ENCODE results near the gene SORCS3.

Gene SORCS3

DNA sequence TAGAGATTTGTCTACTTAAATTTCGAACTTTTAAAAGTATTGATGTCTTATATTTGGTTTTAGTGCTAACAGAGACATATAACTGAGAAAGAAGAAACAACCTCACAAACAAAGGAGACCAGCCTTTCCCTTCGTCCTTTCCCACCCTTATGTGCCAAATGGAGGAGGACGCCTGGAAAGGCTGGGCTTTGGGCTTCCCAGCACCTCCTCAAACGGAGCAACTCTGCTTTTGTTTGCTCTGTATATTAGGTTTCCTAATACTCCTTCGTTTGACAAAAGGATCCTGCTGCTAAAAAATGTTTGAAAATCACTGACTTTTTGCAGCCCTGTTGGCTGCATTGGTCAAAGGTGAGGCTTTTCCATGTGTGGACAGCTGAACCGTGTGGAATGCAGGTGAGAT lies 471.8 kb downstream of the SORCS3 start:
- no peak for DNase-seq

DNA sequence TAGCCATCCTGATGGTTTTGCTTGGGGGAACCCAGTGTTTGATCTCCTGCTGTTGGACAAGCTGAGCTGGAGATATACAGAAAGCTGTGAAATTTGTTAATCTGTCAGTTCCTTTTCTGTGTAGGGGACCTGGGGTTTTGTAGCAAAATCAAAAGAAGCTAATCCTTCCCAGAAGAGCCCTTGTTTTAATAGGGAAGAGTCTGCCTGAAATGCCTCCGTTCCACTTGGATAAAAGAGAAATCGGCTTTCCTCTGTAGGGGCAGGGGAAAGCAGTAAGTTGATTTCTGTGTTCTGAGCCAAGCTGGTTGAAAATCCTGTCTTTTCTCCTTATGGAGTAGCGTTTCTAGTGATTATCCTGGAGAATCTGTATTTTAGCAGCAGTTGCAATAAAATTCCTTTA lies 472.6 kb downstream of the SORCS3 start:
- no peak for DNase-seq

DNA sequence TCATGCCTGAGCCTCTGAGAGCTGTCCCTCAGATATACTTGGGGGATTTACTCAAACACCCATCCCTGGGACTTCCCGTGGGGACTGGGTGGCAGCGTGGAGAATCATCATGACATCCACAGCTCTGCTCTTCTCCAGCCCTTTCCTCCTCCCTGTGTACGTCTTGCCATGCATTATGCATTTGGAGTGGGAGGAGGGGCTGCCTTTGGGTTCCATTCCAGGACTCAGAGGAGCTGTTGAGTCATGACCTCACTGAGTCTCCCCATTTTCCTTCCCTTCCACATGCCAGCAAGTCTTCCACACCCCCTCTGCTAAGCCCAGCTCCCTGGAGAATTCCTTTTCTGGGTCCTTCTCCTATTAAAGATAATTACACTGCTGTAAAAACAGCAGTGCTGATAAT lies 480.7 kb downstream of the SORCS3 start:
- no peak for DNase-seq

DNA sequence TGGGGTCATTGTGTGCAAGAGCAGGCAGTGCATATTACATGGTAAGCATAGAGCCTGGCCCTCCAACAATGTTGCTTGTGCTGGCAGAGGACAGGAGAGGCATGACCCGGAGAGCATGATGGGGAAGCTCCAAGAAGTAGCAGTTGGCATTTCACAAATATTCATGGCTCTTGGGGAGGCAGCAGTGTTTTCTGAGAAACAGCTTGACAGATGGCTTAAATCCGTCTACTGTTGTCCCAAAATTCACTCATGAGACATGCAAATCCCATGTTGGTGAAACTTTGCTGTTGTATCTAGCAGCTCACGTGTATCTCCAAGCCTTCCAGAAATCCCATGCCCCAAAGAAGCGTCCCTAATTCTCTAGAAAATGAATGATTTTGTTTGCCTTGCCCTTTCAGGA lies 487.0 kb downstream of the SORCS3 start:
- no peak for DNase-seq

DNA sequence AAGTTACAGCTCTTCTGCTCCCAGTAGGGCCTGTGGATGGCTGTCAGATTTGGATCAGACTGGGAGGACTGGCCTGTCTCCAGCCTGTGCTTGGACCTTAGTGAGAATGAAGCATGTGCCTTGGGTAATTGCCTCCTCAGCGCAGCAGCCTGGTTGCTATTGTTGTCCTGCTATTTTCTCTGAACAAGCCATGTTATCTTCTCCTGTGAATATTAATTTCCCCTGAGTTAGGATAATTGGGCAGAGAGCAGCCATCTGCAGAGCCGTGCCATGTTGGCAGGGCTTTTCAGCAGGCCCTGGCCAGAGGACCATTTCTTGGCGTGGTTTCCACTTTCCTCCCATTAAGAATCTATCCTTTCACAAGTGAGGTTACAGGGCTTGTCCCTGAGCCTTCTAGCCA lies 497.3 kb downstream of the SORCS3 start:
- no peak for DNase-seq

DNA sequence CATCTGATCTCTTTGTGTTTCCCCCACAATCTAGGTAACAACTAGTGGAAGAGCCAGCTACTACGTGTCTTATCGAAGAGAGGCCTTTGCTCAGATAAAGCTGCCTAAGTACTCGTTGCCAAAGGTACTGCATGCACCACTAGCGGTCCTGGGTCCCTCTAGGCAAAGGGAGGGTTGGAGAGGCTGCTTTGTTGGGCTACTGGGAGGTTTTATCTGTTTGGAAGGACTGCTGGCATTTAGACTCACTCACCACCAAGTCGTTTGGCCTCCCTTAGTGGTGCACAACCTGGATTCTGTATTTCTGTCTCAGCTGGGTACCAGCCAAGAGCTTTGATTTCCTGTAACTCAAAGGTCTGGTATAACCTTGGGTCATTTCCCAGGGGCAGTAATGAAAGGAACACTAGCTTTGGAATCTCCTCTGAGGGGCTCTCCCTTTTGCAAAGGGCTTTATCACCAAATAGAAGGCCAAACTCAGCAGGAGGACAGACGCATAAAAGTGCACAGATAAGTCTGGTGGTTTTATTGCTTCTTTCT lies 498.3 kb downstream of the SORCS3 start:
- DNase-seq = no peak

DNA sequence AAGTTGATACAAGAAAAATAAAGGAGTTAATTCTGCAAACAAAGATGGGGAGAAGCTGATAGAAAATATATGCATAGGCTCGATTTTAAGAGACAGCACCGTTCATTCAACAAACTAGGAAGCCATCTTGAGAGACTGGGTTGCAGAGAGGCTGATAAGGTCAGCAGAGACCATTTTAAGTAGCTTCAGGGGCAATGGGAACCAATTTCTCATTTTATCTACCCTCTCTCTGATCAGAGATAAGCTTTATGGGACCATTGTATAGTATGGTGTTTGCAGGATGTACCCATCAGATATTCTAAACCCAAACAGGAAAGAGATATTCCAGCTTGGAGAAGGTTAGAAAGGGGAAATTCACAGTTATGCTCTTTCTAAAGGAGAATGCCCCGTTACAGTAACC lies 499.5 kb downstream of the SORCS3 start:
- no peak for DNase-seq

DNA sequence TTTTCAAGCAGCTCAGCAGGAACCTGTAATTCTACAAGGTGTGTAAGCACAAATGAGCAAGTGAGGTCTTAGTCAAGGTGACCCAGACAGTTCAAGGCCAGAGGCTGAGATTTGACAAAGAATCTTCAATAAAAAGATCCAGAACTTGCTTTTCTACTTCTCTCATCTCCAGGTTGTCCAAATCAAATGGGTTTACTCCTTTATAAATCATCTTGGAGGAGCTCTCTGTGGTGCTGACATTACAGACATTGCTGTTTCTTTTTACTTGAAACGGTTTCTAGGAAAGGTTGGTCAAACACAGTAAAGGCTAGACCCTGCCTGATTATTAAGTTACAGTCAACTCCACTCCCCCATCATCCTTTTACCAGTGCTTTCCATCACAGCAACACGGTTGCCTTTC lies 504.6 kb downstream of the SORCS3 start:
- DNase-seq = no peak

DNA sequence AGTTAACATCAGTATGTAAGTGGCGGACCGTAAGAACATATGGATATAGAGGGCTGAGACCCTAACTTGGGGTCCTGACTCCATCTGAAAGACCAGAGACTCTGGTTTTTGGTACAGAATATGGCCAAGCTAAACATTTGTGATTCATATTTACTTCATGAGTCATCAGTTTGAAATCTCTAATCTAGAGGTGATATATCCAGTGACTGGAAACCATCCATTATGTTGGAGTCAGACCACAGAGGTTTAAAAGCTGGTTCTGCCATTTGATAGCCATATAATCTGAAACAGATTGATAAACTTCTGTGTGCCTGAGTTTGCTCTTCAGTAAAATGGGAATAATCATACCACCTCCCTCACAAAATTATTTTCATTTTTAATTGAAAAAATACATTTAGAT lies 505.3 kb downstream of the SORCS3 start:
- DNase-seq = no peak

DNA sequence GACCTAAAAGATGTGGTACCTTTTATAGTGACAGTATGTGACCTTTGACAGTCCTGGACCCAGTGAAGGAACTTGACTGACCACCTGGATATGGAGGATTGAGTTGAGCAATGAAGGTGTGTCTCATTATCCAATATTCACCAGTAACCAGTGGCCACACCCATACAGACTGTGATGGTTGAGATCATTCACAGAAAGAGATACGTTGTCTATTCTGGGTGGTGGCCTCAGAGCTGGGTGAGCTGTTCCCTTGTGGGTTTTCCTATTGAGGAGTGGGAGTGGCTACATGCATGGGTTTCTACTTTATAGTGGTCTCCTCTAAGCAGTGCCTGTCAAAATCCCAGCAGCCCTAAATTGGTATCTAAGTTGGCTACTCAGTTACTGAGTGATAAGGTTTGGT lies 507.4 kb downstream of the SORCS3 start:
- DNase-seq = no peak

DNA sequence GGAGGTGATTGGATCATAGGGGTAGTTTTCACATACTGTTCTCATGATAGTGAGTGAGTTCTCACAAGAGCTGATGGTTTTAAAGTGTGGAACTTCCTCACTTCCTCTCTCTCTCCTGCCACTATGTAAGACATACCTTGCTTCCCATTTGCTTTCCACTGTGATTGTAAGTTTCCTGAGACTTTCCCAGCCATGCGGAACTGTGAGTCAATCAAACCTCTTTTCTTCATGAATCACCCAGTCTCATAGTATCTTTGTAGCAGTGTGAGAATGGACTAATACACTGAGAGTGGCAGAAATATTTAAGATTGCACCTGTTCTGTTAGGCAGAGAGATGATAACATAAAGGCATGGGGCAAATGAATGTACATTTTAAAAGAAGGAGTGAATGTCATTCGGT lies 507.8 kb downstream of the SORCS3 start:
- DNase-seq = peak; percentile 2

DNA sequence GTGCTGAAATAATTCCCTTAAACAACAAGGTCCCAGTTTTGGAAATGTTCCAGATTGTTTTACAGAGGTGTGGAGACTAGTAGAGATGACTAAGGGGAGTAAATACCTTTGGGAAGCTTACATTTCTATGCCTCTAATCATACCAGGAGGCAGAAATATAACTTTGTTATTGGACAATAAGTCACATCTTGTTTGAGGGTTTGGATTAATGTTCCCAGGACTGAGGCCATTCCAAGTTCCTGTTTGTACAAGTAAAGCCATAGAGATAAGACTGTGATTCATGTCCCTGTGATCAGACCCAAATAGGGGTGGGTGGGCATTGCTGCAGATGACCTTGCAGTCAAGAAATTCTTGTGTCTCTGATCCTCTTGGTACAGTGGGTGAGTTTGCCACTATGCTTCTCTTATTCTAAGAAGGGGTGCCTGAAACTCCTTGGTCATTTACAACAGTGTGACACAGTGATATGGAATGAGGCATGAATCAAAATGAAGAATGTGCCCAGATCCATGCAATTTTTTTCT lies 508.3 kb downstream of the SORCS3 start:
- DNase-seq = peak; percentile 43

DNA sequence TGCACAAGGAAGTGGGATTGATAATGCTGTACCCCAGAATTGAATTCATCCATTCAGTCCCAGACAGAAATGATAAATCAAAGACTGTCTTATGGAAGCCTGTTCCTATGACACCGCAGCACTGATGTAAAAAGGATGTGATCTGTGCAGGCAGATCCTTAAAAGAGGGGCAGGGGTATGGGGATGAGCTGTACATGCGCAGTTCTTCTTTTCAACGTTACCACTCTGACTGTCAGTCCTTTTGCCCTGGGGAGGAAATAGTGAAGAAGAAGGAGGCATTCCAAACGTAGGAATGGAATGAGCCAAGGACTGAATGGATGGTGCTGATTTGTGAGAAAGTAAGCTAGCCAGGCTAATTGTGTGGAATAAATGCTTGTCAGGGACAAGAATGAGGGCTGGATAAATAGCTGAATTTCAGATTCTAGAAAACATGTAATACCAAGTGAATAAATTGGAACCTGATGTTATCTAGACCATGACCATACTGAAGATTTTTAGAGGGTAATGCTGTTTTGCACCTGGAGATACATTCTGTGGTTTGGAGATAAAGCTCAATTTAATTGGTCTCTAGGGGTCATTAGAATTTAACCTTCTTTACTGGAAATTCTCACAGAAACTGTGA lies 509.3 kb downstream of the SORCS3 start:
- DNase-seq = no peak

DNA sequence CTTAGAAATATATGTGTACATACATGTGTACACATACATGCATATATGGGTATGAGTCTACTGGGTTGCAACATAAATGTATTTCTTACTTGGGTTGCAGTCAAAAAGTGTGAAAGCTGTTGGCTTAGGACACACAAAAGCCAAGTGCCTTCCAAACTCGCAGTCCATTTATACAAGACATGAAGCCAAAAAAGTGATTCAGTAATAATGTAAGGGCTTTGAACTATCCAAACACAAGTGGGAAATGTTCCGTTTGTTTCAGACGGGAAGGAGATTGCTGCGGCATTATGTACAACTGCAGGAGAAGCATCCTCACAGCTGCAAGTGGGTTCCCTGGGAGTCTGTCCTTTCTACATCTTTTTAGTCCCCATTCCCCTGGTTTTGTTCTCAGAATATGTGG lies 513.6 kb downstream of the SORCS3 start:
- DNase-seq = no peak

DNA sequence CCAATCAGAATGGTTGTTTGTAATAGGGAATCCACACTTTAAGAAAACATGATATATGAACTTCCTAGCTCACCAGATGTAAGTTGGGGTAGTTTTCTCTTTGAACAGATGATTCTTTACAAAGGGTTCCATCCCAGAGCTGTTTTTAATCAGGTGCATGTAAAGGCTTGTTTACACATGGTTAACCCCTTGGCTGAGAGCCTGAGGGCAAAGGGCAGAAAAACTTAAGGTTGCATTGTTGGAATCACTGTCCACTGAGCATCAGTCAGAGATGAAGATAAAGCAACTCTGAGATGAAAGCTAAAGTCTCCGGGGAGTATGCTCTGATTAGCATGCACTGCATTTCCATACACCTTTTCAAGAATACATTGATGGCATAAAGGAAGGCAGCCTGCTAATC lies 518.2 kb downstream of the SORCS3 start:
- DNase-seq = no peak

DNA sequence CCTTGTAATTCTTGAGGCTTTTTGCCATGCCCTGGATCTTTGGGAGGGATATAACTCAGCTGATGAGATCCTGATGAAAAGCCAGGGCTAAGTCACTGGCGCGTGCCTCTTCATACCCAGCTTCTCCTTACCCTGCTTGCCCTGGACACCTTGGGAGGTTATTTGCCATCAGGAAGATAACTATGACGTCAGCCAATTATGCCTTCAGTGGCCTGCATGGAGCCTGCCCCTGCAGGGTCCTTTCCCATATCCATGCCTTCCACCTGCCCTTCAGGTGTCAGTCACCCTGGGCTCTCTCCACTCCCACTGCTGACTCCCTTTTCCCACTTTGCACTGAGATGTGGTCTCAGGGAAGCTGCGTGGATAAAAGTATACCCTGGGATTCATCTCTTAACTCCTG lies 520.1 kb downstream of the SORCS3 start:
- DNase-seq = no peak

DNA sequence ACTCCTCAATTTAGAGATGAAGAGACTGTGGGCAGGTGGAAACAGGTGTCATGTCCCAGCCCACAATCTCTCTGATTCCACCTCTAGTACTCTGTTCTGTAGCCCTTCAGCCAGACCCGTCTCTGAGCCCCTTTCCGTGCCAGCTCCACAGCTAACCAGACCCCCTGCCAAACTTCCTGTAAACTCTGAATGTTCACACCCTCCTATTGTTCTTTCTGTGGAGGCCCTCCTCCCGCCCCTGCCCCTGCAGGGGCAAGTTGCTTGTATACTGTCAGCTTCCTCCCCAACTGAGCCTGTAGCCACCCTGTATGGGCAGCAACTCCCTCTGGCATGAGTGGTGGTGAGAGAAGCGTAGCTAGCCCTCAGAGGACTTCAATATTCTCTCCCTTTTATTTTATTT lies 520.7 kb downstream of the SORCS3 start:
- no peak for DNase-seq

DNA sequence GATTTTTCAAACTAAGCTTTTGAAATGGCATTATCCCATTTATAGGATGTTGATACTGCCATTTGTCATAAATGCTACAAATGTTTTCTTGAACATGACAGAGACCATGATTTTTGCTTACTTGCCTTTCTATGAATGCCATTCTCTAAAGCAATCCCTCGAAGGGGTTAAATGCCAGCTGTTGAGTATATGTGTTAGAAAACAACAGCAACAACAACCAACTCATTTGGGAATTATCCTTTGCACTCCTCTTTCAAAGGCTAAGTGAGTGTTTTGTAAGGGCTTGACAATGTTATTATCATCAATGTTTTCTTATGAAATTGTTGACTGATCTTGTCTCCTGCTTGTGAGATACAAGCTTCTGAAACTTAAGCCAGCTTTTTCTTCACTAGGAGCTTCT lies 529.4 kb downstream of the SORCS3 start:
- DNase-seq = no peak

DNA sequence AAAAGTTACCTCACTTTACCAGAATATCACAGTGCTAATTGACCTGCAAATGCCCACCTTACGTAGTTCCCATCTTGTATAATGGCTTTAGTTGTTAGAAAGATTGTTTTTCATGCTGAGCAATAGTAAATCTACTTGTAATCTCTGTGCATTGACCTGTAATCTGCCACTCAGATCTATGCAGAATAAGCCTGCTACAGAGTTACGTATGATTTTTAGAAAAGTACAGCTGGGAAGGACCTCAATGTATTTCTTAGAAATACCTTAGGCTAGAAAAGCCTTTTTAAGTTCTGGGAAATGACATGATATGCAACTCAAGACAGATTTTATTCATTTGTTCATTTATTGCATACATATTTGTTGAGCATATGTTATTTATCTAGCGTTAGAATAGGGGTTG lies 530.9 kb downstream of the SORCS3 start:
- no peak for DNase-seq

DNA sequence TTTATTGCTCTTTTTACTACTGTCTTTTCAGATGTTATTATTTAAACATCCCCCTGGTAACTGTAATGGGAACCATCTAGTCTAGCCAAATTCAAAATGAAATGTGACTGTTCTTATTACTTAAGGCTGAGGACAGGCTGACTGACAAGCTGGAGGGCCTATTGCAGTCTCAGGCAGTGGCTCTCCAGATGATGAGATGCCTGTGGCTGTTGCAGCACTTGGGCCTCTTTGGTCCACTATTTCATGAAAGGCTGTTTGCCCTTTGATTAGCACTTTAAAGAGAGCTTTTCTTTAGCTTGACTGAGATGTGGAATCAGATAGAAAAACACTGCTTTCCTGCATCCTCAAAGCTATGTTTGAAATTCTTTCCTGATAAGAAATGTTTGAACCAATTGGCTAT lies 540.5 kb downstream of the SORCS3 start:
- no peak for DNase-seq

DNA sequence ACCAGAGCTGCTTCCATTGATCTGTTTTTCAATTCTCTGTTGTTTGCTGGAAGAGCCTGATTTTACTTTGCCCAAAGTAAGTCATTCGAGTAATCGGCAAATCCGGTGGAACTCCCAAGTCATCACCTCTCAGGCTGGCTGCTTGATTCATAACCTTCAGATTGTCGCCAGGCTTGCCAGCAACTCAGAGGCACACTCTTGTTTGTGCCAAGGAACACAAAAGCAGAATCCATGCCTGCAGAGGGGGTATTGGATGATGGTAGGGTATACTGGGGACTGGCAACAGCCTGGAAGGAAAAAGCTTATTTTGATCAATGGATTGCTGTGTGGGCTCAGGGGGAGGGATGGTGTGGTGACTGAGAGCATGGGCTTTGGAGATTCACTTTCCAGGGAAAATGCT lies 542.4 kb downstream of the SORCS3 start:
- DNase-seq = no peak

DNA sequence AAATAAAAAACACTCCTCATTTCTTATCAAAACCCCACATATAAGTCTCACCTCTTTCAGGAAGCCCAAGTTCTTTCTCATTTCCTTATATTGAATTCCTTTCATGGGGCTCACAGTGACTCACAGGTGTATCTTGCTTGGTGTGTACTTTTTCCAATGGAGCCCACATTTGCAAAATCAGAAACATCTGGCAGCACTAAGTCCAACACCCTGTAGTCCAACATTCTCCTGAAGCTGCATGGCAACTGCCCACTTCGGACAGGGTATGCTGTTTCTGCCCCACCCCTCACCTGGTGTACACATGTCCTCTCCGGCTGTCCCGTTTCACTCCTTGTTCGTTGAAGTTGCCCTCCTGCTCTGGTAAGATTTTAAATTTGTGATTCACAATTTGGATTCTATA lies 544.1 kb downstream of the SORCS3 start:
- no peak for DNase-seq

DNA sequence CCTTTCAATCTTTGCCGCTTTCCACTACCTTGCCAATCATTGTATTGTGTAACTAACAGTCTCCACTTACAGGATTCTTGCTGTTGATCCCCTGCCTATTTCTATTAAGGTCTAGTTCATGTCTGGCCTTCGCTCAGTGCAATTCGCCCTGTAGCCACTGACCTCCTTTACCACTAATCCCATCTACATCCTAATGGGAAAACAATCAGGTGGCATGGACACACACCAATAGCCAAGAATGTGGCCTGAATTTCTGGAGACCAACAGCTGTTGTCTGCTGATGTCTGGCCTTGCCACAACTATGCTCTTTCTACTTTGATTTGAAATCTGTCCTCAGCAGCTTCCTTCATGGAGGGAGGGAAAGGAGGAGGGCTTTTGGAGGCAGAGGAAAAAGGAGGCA lies 546.2 kb downstream of the SORCS3 start:
- DNase-seq = no peak

DNA sequence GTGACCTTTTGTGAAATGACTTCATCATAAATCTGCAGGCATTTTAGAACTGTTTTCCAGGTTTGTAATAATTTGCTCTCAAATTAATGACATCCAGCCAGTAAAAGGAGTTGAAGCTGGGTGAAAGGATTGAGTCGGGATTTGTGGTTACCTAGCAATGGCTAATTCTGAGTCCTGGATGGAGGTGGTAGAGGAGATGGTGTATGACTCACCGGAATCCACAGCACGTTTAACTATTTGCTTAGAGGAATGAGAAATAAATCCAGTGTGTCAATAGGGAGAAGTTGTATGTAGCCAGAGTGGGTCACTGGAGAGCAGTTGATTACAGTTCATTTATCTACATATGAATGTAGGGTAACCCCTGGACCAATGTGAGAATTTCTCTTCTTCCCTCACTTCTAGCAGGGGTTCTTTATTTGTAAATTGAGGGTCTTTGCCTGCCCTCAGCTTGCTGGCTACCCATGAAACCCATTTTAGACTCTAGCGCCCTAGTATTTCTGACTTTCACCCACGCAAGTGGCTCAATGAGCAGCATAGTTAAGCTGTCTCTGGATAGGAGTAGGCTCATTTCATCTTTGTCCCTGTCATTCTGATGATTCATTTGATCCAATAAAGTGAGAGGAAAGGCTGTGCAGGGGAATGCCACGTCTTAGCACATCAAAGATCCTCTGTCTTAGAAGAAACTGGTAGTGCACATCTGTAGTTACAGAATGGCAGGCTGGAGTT lies 547.8 kb downstream of the SORCS3 start:
- peak; percentile 13 for DNase-seq

DNA sequence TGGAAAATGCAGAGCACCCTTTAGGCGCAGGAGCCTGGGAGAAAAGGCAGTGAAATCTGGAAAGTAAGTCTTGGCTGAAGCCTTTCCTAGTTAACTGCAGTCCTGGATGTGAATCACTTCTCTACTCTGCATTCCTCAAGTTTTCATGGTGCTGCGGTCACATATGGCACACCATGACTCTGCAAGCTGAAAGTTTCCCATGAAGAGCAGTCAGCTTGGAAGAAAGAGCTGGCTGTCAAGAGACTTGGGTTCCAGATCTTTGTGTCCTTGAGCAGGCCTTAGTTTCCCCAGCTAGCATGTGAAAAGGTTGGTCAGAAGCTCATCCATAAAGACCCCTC lies 548.3 kb downstream of the SORCS3 start:
- peak; percentile 2 for DNase-seq
